Measurements from ENCODE around the gene ARVCF. TPM values are rescaled to one million over a fixed set of nuclear protein-coding genes. Genes with fewer than 3 reads are reported as not detected.

ARVCF gene
- total RNA-seq, 1 experiment from 2014 or later: 8.4 TPM

GRCh38 chr22:19975707-19976035, 41.0 kb downstream of the ARVCF start:
- DNase-seq (ENCODE audit: low read depth): no peak

GRCh38 chr22:19974935-19975706, 41.5 kb downstream of the ARVCF start:
- DNase-seq (ENCODE audit: low read depth): peak; percentile 81

GRCh38 chr22:19974268-19974861, 42.3 kb downstream of the ARVCF start:
- peak; percentile 67 for DNase-seq (ENCODE audit: low read depth)

- DNase-seq (ENCODE audit: low read depth): no peak
These were observed 42.9 kb downstream of the ARVCF start for GRCh38 chr22:19973551-19974267.

- no peak for DNase-seq (ENCODE audit: low read depth)
These were observed 43.7 kb downstream of the ARVCF start for GRCh38 chr22:19972652-19973550.

- no peak for DNase-seq (ENCODE audit: low read depth)
These were observed 44.4 kb downstream of the ARVCF start for GRCh38 chr22:19972251-19972650.

- DNase-seq (ENCODE audit: low read depth): no peak
These were observed 45.1 kb downstream of the ARVCF start for GRCh38 chr22:19971276-19972124.

- DNase-seq (ENCODE audit: low read depth): peak; percentile 44
These were observed 45.9 kb downstream of the ARVCF start for GRCh38 chr22:19970479-19971275.

GRCh38 chr22:19970031-19970478, 46.6 kb downstream of the ARVCF start:
- no peak for DNase-seq (ENCODE audit: low read depth)

- DNase-seq (ENCODE audit: low read depth): no peak
These were observed 47.3 kb downstream of the ARVCF start for GRCh38 chr22:19969141-19969928.

- no peak for DNase-seq (ENCODE audit: low read depth)
These were observed 48.2 kb downstream of the ARVCF start for GRCh38 chr22:19968450-19968891.

- DNase-seq (ENCODE audit: low read depth): no peak
These were observed 48.7 kb downstream of the ARVCF start for GRCh38 chr22:19967850-19968449.

- DNase-seq (ENCODE audit: low read depth): no peak
These were observed 49.5 kb downstream of the ARVCF start for GRCh38 chr22:19966908-19967750.

GRCh38 chr22:19965771-19966709, 50.6 kb downstream of the ARVCF start:
- no peak for DNase-seq (ENCODE audit: low read depth)

GRCh38 chr22:19964701-19965386, 51.8 kb downstream of the ARVCF start:
- DNase-seq (ENCODE audit: low read depth): no peak
